PC-3 (cell line): Measurements from ENCODE around the gene PNO1. TPM values are rescaled to one million over a fixed set of nuclear protein-coding genes. Genes with fewer than 3 reads are reported as not detected.

Experiments
- ATAC-seq: fragments of 200-7000 bp; cut with Tn5 transposase; 2 replicates; pipeline ENCODE4 v1.9.1; 2020; ENCODE audit warnings: mild to moderate bottlenecking, moderate library complexity
- BruUV-seq: library from RNA; stranded (reverse); fragments of 400-500 nt; replicated peaks from 2 replicates; lab custom pipeline; 2021; lab: Mats Ljungman, UMichigan
- CTCF ChIA-PET: fragments of 300-600 bp; sonication (Branson Sonifier 250); formaldehyde crosslinking; loops from one replicate; lab custom pipeline; 2022; ENCODE audit warnings: antibody characterized with exemption; lab: Charles Lee
- POLR2A ChIA-PET: fragments of 300-600 bp; sonication (Branson Sonifier 250); formaldehyde crosslinking; loops from one replicate; lab custom pipeline; 2022; ENCODE audit warnings: antibody characterized with exemption; ENCODE audit not compliant: unreplicated experiment; lab: Charles Lee
- DNase-seq: peaks from one replicate; pipeline ENCODE4 v3.0.0-alpha.2; 2015
- H2AFZ ChIP-seq: fragments of 300-600 bp; sonication (generic); 2 replicates; pipeline ENCODE4 v1.6.0; 2016; ENCODE audit warnings: antibody characterized with exemption, low read length
- H3F3A ChIP-seq: fragments of 300-600 bp; sonication (generic); one replicate; pipeline ENCODE4 v1.6.0; 2017; ENCODE audit warnings: antibody characterized with exemption, low read length, control low read depth, mild to moderate bottlenecking; ENCODE audit not compliant: unreplicated experiment
- H3K27ac ChIP-seq: fragments of 300-600 bp; sonication (generic); 2 replicates; pipeline ENCODE4 v1.5.1; 2016; ENCODE audit warnings: mild to moderate bottlenecking, low read length
- H3K27me3 ChIP-seq: fragments of 300-600 bp; sonication (generic); 2 replicates; pipeline ENCODE4 v1.6.1; 2016; ENCODE audit warnings: low read length, mixed read lengths
- H3K36me3 ChIP-seq: fragments of 300-600 bp; sonication (generic); 2 replicates; pipeline ENCODE4 v1.6.1; 2016; ENCODE audit warnings: low read depth, mixed run types, low read length, mixed read lengths
- H3K4me1 ChIP-seq: fragments of 300-600 bp; sonication (generic); 2 replicates; pipeline ENCODE4 v1.5.1; 2016; ENCODE audit warnings: low read length; ENCODE audit not compliant: insufficient read depth
- H3K4me2 ChIP-seq: fragments of 300-600 bp; sonication (generic); 2 replicates; pipeline ENCODE4 v1.6.0; 2016; ENCODE audit warnings: low read length
- H3K4me3 ChIP-seq: fragments of 300-600 bp; sonication (generic); 2 replicates; pipeline ENCODE4 v1.5.1; 2016; ENCODE audit warnings: mild to moderate bottlenecking, low read length, mixed read lengths
- H3K79me2 ChIP-seq: fragments of 300-600 bp; sonication (generic); 2 replicates; pipeline ENCODE4 v1.6.1; 2017; ENCODE audit warnings: low read length, mixed read lengths
- H3K9ac ChIP-seq: fragments of 300-600 bp; sonication (generic); 2 replicates; pipeline ENCODE4 v1.6.0; 2016; ENCODE audit warnings: mild to moderate bottlenecking, low read length
- H3K9me2 ChIP-seq: fragments of 300-600 bp; sonication (generic); replicated peaks from 2 replicates; pipeline ENCODE4 v1.6.1; 2016; ENCODE audit warnings: mixed run types, low read length, mixed read lengths
- H3K9me3 ChIP-seq: fragments of 300-600 bp; sonication (generic); 2 replicates; pipeline ENCODE4 v1.6.1; 2016; ENCODE audit warnings: low read length, mixed read lengths
- H4K20me1 ChIP-seq: fragments of 300-600 bp; sonication (generic); 2 replicates; pipeline ENCODE4 v1.6.1; 2016; ENCODE audit warnings: low read length, mixed read lengths
- EZH2 ChIP-seq: fragments of 300-600 bp; sonication (generic); IDR thresholded peaks from one replicate; pipeline ENCODE4 v1.6.1; 2017; ENCODE audit warnings: antibody characterized with exemption, mild to moderate bottlenecking, low read length; ENCODE audit not compliant: unreplicated experiment
- EZH2phosphoT487 ChIP-seq: fragments of 300-600 bp; sonication (generic); IDR thresholded peaks from 2 replicates; pipeline ENCODE4 v1.6.1; 2018; ENCODE audit warnings: mild to moderate bottlenecking, antibody characterized with exemption, low read length, borderline replicate concordance
- intact Hi-C: fragments of 100-400 bp; cut with micrococcal nuclease; formaldehyde crosslinking; loops from 2 replicates; pipeline ENCODE4 v1.9.0; 2023
- total RNA-seq: library from RNA; depleted of rRNA; stranded (reverse); fragments of >200 nt; gene quantifications from 2 replicates; pipeline ENCODE4 v1.2.3, GENCODE V29; 2014
- TF ChIP-seq, protein P1 (sequence below): fragments of 300-600 bp; sonication (generic); conservative IDR thresholded peaks from 2 replicates; pipeline ENCODE4 v1.5.1; 2017; ENCODE audit warnings: antibody characterized with exemption, low read depth, mild to moderate bottlenecking, low read length

PNO1 gene
- total RNA-seq, 1 experiment from 2014 or later = 50.8 TPM

DNA sequence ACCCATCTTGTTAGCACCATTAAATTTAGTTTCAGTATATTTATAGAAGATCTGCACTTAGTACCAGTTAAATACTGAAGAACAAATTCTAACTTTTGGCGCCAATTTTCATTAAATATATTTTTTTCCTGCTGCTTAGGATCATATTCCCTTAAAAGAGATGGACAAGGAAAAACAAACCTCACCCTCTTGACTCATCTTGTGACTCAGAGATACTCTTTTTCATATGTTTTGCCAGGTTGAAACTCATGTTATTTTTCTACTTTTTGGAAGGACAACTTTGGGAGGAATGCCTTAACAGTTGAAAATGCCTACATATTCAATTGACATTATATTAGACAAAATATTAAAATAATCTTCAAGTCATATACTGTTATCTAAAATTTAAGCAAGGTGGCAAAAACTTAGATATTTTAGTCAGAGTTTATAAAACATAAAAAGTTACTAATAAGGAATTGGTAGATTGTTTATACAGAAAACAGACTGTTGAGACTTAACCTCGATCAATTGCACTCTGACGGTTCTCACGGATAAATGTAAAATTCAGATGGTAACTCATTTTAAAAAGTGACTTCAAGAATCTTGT is 36.2 kb downstream of the PNO1 start:
- Histone ChIP-seq H3K9me2 (no peaks in the 10 kb centered on the region), H3K27ac (peak overlapping the region; percentile 64), H3K4me1 (peaks cover 53% of the 10 kb centered on the region), H3K4me3 (peak overlapping the region; percentile 16), H3K4me2 (peak overlapping the region; percentile 65), H3K79me2 (peaks cover 89% of the 10 kb centered on the region), H3K9me3 (no peaks in the 10 kb centered on the region), H3K36me3 (no peaks in the 10 kb centered on the region), H2AFZ (no peak overlapping the region), H3F3A (no peaks in the 10 kb centered on the region), H3K9ac (peak overlapping the region; percentile 36), H3K27me3 (no peaks in the 10 kb centered on the region), H4K20me1 (peaks cover 16% of the 10 kb centered on the region)
- TF ChIP-seq, protein P1, sequence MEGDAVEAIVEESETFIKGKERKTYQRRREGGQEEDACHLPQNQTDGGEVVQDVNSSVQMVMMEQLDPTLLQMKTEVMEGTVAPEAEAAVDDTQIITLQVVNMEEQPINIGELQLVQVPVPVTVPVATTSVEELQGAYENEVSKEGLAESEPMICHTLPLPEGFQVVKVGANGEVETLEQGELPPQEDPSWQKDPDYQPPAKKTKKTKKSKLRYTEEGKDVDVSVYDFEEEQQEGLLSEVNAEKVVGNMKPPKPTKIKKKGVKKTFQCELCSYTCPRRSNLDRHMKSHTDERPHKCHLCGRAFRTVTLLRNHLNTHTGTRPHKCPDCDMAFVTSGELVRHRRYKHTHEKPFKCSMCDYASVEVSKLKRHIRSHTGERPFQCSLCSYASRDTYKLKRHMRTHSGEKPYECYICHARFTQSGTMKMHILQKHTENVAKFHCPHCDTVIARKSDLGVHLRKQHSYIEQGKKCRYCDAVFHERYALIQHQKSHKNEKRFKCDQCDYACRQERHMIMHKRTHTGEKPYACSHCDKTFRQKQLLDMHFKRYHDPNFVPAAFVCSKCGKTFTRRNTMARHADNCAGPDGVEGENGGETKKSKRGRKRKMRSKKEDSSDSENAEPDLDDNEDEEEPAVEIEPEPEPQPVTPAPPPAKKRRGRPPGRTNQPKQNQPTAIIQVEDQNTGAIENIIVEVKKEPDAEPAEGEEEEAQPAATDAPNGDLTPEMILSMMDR = no peak
- TF ChIP-seq EZH2 = no peak
- TF ChIP-seq EZH2phosphoT487 = no peak
- peak; percentile 78 for DNase-seq
- ATAC-seq = peak; percentile 41
- BruUV-seq = no TSS peak
- intact Hi-C loops = loop anchor here (2.0 to 5.0 kb wide), 3 partner anchors 37 to 163 kb away; partner anchors contain the start of gene PNO1
- POLR2A ChIA-PET = no interaction called here
- CTCF ChIA-PET = no interaction called here

DNA sequence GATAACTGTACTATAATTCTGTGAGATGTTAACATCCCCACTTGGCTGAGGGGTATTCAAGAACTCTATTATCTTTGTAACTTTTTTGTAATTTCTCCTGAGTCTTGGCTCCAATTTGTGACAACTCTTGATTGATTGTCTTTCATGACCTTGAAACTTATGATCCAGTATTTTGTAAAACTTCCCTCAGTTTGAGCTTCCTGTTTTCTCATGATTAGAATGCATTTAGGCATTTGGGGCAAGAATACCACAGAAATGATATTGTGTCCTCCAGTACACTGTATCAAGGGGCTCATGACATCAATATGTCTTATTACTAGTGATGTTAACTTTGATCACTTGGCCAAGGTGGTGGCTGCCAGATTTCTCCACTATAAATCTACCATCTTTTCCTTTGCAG is 37.4 kb downstream of the PNO1 start:
- ATAC-seq (no peak), DNase-seq (no peak)
- ChIA-PET CTCF (no interaction called here), POLR2A (interaction anchor here (0.6 kb wide), 1 partner anchor 93 kb away, joined by 4 read pairs; no protein-coding TSS in a partner anchor)
- no TSS peak for BruUV-seq
- peaks cover 53% of the 10 kb centered on the region for H3K4me1 ChIP-seq
- no peaks in the 10 kb centered on the region for H3K36me3 ChIP-seq
- H3K9me3 ChIP-seq = no peaks in the 10 kb centered on the region
- H3K4me3 ChIP-seq = no peak overlapping the region
- intact Hi-C loops = loop anchor here (2.0 to 5.0 kb wide), 2 partner anchors 42 to 88 kb away; no protein-coding TSS in a partner anchor
- no peaks in the 10 kb centered on the region for H3F3A ChIP-seq
- no peak overlapping the region for H3K27ac ChIP-seq
- peaks cover 16% of the 10 kb centered on the region for H4K20me1 ChIP-seq
- no peak overlapping the region for H3K9ac ChIP-seq
- H3K4me2 ChIP-seq = no peak overlapping the region
- TF ChIP-seq EZH2phosphoT487 = no peak
- TF ChIP-seq, protein P1 = no peak
- TF ChIP-seq EZH2 = no peak
- no peaks in the 10 kb centered on the region for H3K9me2 ChIP-seq
- peaks cover 86% of the 10 kb centered on the region for H3K79me2 ChIP-seq
- H3K27me3 ChIP-seq = no peaks in the 10 kb centered on the region
- H2AFZ ChIP-seq = no peak overlapping the region

DNA sequence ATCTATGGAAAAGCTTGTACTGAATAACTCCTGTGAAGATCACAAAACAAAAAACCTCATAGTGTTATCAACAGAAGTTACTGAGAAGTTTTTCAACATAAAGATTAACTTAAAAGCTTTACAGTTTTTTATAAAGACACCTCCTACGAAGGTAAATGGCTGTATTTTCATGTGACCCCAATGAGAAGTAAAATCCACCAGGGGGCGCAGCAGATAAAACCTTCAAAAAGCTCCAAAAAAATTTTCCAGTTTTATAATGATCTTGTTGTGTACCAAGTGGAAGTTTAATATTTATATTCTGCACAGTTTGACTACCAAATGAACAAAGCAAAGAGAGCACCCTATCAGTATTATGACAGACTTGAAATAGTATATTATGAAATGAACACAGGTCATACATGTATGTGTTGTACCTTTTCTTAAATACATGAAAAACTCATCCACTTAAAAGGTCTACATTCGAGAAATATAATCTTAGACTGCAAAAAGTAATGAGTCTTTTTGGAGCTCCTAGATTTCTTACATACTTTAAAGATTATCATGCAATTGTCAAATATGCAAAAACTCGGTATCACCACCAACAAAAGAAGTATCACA is 38.5 kb downstream of the PNO1 start:
- Histone ChIP-seq H3K4me2 (no peak overlapping the region), H4K20me1 (peaks cover 16% of the 10 kb centered on the region), H3K4me1 (peaks cover 45% of the 10 kb centered on the region), H3K27ac (no peak overlapping the region), H3K9me2 (no peaks in the 10 kb centered on the region), H3K36me3 (no peaks in the 10 kb centered on the region), H3K9ac (no peak overlapping the region), H3K4me3 (no peak overlapping the region), H3F3A (no peaks in the 10 kb centered on the region), H3K79me2 (peaks cover 87% of the 10 kb centered on the region), H2AFZ (no peak overlapping the region), H3K9me3 (no peaks in the 10 kb centered on the region), H3K27me3 (no peaks in the 10 kb centered on the region)
- intact Hi-C loops = loop anchor here (1.0 to 5.0 kb wide), 2 partner anchors 41 to 55 kb away; no protein-coding TSS in a partner anchor
- CTCF ChIA-PET = interaction anchor here (0.7 to 1.6 kb wide), 4 partner anchors 28 to 107 kb away, joined by 3 to 13 read pairs (median 4); no protein-coding TSS in a partner anchor
- no TSS peak for BruUV-seq
- POLR2A ChIA-PET = no interaction called here
- ATAC-seq (no peak), DNase-seq (peak; percentile 76)
- TF ChIP-seq, protein P1 = peak; percentile 88
- no peak for TF ChIP-seq EZH2
